Panc1 (cell line): ENCODE results near the gene TRIM75. TPM values are rescaled to one million over a fixed set of nuclear protein-coding genes. Genes with fewer than 3 reads are reported as not detected.

Source experiments
- ATAC-seq: fragments of 200-7000 bp; cut with Tn5 transposase; 2 replicates; pipeline ENCODE4 v1.9.1; 2020; ENCODE audit warnings: mild to moderate bottlenecking, moderate library complexity
- BruUV-seq: library from RNA; stranded (reverse); fragments of 400-500 nt; replicated peaks from 2 replicates; lab custom pipeline; 2021; lab: Mats Ljungman, UMichigan
- CTCF ChIA-PET: fragments of 300-600 bp; sonication (Branson Sonifier 250); formaldehyde crosslinking; loops from one replicate; lab custom pipeline; 2022; ENCODE audit warnings: antibody characterized with exemption; lab: Charles Lee
- POLR2A ChIA-PET: fragments of 300-600 bp; sonication (Branson Sonifier 250); formaldehyde crosslinking; loops from one replicate; lab custom pipeline; 2022; ENCODE audit warnings: antibody characterized with exemption; lab: Charles Lee
- DNase-seq: peaks from one replicate; pipeline ENCODE4 v3.0.0-alpha.2; 2010; ENCODE audit warnings: low read depth, low spot score
- H3K27ac ChIP-seq: 2 replicates; pipeline ENCODE4 v1.5.1; 2011; ENCODE audit warnings: mild to moderate bottlenecking, low read length, inconsistent platforms
- H3K27me3 ChIP-seq: fragments of 200-500 bp; sonication (Bioruptor generic); 2 replicates; pipeline ENCODE4 v1.6.0; 2014; ENCODE audit warnings: low read length, inconsistent platforms; ENCODE audit not compliant: control insufficient read depth, insufficient read depth
- H3K36me3 ChIP-seq: fragments of 200-500 bp; sonication (Bioruptor generic); 2 replicates; pipeline ENCODE4 v1.5.1; 2014; ENCODE audit warnings: inconsistent platforms, mild to moderate bottlenecking, low read length, moderate library complexity; ENCODE audit not compliant: control insufficient read depth, insufficient read depth
- H3K4me1 ChIP-seq: 2 replicates; pipeline ENCODE4 v1.5.1; 2011; ENCODE audit warnings: inconsistent platforms, mild to moderate bottlenecking, low read length, moderate library complexity; ENCODE audit not compliant: control insufficient read depth, insufficient read depth
- H3K4me3 ChIP-seq, 2 experiments: 2 replicates each; pipeline ENCODE4 v1.5.1; 2011 to 2012; ENCODE audit warnings: low read depth in 2 of 2, low read length in 2 of 2, mild to moderate bottlenecking in 2 of 2, inconsistent platforms in 1 of 2, moderate library complexity in 1 of 2
- H3K9me3 ChIP-seq: fragments of 200-500 bp; sonication (Bioruptor generic); 2 replicates; pipeline ENCODE4 v1.5.1; 2014; ENCODE audit warnings: low read depth, mild to moderate bottlenecking, inconsistent platforms, low read length, moderate library complexity; ENCODE audit not compliant: control insufficient read depth, insufficient read depth
- CTCF ChIP-seq: fragments of 450-650 bp; IDR thresholded peaks from 2 replicates; pipeline ENCODE4 v1.5.1; 2017; ENCODE audit warnings: mild to moderate bottlenecking
- POLR2AphosphoS5 ChIP-seq: IDR thresholded peaks from 2 replicates; pipeline ENCODE4 v1.6.1; 2012; ENCODE audit warnings: mild to moderate bottlenecking, low read depth, low read length, moderate library complexity
- REST ChIP-seq, 2 experiments: IDR thresholded peaks; 2 replicates each; pipeline ENCODE4 v1.6.1; 2011 to 2012; ENCODE audit warnings: low read depth in 2 of 2, control low read depth in 1 of 2, low read length in 1 of 2, mild to moderate bottlenecking in 1 of 2, moderate library complexity in 1 of 2; ENCODE audit not compliant: insufficient read depth in 1 of 2
- SIN3A ChIP-seq: IDR thresholded peaks from 2 replicates; pipeline ENCODE4 v1.6.1; 2012; ENCODE audit warnings: low read depth, mild to moderate bottlenecking, low read length, moderate library complexity, borderline replicate concordance; ENCODE audit not compliant: insufficient read depth
- TCF7L2 ChIP-seq: IDR thresholded peaks from 2 replicates; pipeline ENCODE4 v1.6.1; 2011; ENCODE audit warnings: mild to moderate bottlenecking, low read depth, low read length, inconsistent platforms
- in situ Hi-C: cut with HindIII; loops from 2 replicates; pipeline ENCODE4 v1.10.0; 2016; ENCODE audit warnings: low sequenced_read_pairs, low pct_unique_long_range_greater_than_20kb
- intact Hi-C: fragments of 100-400 bp; cut with micrococcal nuclease; formaldehyde crosslinking; loops from one replicate; pipeline ENCODE4 v1.10.0; 2022; ENCODE audit not compliant: unreplicated experiment
- total RNA-seq: library from RNA; stranded (reverse); gene quantifications from one replicate; pipeline ENCODE4 v1.2.1, GENCODE V29; 2021; ENCODE audit not compliant: unreplicated experiment

Gene TRIM75
- total RNA-seq, 1 experiment from 2014 or later: not detected

GRCh38 chr4:165095291-165095690, 41.6 kb downstream of the TRIM75 start:
- Histone ChIP-seq H3K27me3 (no peaks in the 10 kb centered on the region), H3K36me3 (no peaks in the 10 kb centered on the region), H3K27ac (no peak overlapping the region), H3K4me3 (no peak overlapping the region), H3K4me1 (no peaks in the 10 kb centered on the region), H3K9me3 (no peaks in the 10 kb centered on the region)
- intact Hi-C loops: no loop called here
- TF ChIP-seq TCF7L2: no peak
- TF ChIP-seq SIN3A: no peak
- no peak for TF ChIP-seq CTCF
- no peak for TF ChIP-seq REST (IDR thresholded peaks at IDR 0.05; ENCODE audit: insufficient read depth in 1 of 2, low read depth in 2 of 2, low read length in 1 of 2)
- TF ChIP-seq POLR2AphosphoS5: no peak
- ATAC-seq: no peak
- no TSS peak for BruUV-seq
- DNase-seq: no peak
- in situ Hi-C loops: no loop called here
- CTCF ChIA-PET: interaction anchor here (0.6 to 0.7 kb wide), 2 partner anchors 46 to 78 kb away, joined by 3 to 4 read pairs; no protein-coding TSS in a partner anchor
- POLR2A ChIA-PET: no interaction called here

GRCh38 chr4:165096776-165097175, 43.1 kb downstream of the TRIM75 start:
- POLR2A ChIA-PET: interaction anchor here (0.5 kb wide), 1 partner anchor 16 kb away, joined by 3 read pairs; the partner anchor contains the start of gene TMEM192
- Histone ChIP-seq H3K4me1 (no peaks in the 10 kb centered on the region), H3K27ac (no peak overlapping the region), H3K9me3 (no peaks in the 10 kb centered on the region), H3K4me3 (no peak overlapping the region), H3K27me3 (no peaks in the 10 kb centered on the region), H3K36me3 (no peaks in the 10 kb centered on the region)
- ATAC-seq (no peak), DNase-seq (no peak)
- CTCF ChIA-PET: interaction anchor here (0.6 to 0.9 kb wide), 5 partner anchors 8 to 1546 kb away, joined by 3 to 4 read pairs (median 3); no protein-coding TSS in a partner anchor
- intact Hi-C loops: loop anchor here (2.0 kb wide), 1 partner anchor 316 kb away; no protein-coding TSS in a partner anchor
- TF ChIP-seq REST (IDR thresholded peaks at IDR 0.05; ENCODE audit: insufficient read depth in 1 of 2, low read depth in 2 of 2, low read length in 1 of 2): no peak
- TF ChIP-seq SIN3A: no peak
- no peak for TF ChIP-seq TCF7L2
- no peak for TF ChIP-seq POLR2AphosphoS5
- peak; percentile 64 for TF ChIP-seq CTCF
- no TSS peak for BruUV-seq
- in situ Hi-C loops: no loop called here
